GM19193 (cell line): ENCODE data around the gene MAPK14.

ENCODE experiments used
- POLR2A ChIP-seq: IDR thresholded peaks from 4 replicates; pipeline ENCODE4 v1.6.1; 2011; ENCODE audit not compliant: insufficient read depth, insufficient read length; ENCODE audit errors: extremely low read depth

MAPK14 gene

GRCh38 chr6:36129941-36130666 lies 102.5 kb downstream of the MAPK14 start, which contains the start of gene MAPK13:
TSS of gene MAPK13 (plus strand) at chr6:36130513. CDS start at chr6:36130583, 70 bp downstream.
- no peak for TF ChIP-seq POLR2A

- TF ChIP-seq POLR2A, result no peak
Measured at GRCh38 chr6:36130667-36131510, 103.3 kb downstream of the MAPK14 start.

- TF ChIP-seq POLR2A, result no peak
Measured at GRCh38 chr6:36131511-36132245, 104.1 kb downstream of the MAPK14 start.

- TF ChIP-seq POLR2A, result no peak
Measured at GRCh38 chr6:36132246-36132895, 104.8 kb downstream of the MAPK14 start.

- TF ChIP-seq POLR2A, result no peak
Measured at GRCh38 chr6:36133148-36133547, 105.5 kb downstream of the MAPK14 start.

- TF ChIP-seq POLR2A, result no peak
Measured at GRCh38 chr6:36133912-36134311, 106.3 kb downstream of the MAPK14 start.

GRCh38 chr6:36135053-36135731 lies 107.6 kb downstream of the MAPK14 start:
- TF ChIP-seq POLR2A, result no peak

GRCh38 chr6:36136034-36136433 lies 108.4 kb downstream of the MAPK14 start:
- no peak for TF ChIP-seq POLR2A

GRCh38 chr6:36136551-36136950 lies 108.9 kb downstream of the MAPK14 start:
- no peak for TF ChIP-seq POLR2A

GRCh38 chr6:36138667-36139066 lies 111.1 kb downstream of the MAPK14 start:
- no peak for TF ChIP-seq POLR2A

GRCh38 chr6:36139431-36139830 lies 111.8 kb downstream of the MAPK14 start:
- no peak for TF ChIP-seq POLR2A

- no peak for TF ChIP-seq POLR2A
Measured at GRCh38 chr6:36139991-36140710, 112.5 kb downstream of the MAPK14 start.

- no peak for TF ChIP-seq POLR2A
Measured at GRCh38 chr6:36141091-36141490, 113.5 kb downstream of the MAPK14 start.
